NCI-H1092 (cell line): ENCODE results near the gene TGM2.

Experiments
- DNase-seq: peaks from one replicate; lab custom pipeline; 2025; lab: John Stamatoyannopoulos, UW

The TGM2 gene

DNA sequence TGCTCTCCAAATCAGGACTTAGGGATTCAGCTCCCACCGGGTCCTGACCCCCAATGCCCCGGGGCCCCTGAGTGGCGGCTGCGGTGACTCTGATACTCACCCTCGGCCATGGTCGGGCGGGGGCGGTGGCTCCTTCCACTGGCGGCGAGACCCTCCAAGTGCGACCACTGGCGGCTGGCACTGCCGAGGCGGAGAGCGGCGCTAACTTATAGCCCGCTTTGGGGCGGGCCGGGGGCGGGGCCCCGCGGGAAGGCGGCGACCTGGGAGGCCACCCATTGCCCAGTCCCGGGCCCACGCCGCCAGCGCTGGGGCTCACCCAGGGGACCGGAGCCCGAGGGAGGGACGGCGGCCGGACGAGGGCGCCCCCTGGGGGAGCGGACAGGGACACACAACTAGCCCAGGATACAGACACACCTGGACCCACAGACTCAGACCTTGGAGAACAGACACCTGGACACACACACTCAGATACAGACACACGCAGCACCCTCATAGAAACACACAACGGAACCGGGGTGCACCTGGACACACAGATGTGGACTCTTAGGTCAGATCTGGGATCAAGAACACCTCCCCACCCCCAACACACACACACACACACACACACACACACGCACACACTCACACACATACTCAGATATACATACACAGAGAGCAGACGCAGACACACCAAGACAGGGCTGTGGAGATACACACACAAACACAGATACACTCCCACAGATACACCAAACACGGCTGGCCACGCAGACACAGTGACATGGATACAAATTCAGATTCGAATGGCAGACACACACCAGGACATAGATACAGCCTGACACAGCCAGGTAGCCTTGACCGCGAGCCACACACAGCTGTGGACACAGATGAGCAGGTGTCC lies at the start of gene TGM2:
TSS of gene TGM2 (minus strand) at position 182 of the 877 bp plus-strand sequence. CDS start at position 110, 72 bp downstream.
- peak; percentile 12 for DNase-seq

- no peak for DNase-seq
These were observed 49.5 kb upstream of the TGM2 start for GRCh38 chr20:38214256-38215193.

GRCh38 chr20:38213607-38213940 lies 48.5 kb upstream of the TGM2 start:
- no peak for DNase-seq

- DNase-seq, result no peak
These were observed 47.9 kb upstream of the TGM2 start for GRCh38 chr20:38212806-38213606.

- no peak for DNase-seq
These were observed 46.4 kb upstream of the TGM2 start for GRCh38 chr20:38211200-38212097.

DNA sequence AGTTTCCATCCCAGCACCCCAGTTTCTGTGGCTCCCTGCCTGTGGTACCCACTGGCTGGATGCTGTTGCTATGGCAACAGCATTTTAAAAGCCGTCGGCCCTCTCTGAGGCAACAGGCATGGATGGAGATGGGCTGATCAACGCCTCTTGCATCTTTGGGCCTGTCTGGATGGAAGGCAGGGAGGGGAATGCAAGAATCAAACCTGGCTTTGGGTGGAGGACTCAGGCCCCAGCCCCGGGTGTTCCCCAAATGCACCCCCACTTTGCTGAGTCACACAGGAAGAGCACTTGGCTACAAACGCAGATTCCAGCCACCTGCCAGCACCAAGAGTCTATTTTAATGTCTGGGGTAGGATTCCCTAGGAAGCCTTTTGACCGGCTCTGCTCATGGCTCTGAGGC lies 45.7 kb upstream of the TGM2 start:
- DNase-seq, result no peak

DNA sequence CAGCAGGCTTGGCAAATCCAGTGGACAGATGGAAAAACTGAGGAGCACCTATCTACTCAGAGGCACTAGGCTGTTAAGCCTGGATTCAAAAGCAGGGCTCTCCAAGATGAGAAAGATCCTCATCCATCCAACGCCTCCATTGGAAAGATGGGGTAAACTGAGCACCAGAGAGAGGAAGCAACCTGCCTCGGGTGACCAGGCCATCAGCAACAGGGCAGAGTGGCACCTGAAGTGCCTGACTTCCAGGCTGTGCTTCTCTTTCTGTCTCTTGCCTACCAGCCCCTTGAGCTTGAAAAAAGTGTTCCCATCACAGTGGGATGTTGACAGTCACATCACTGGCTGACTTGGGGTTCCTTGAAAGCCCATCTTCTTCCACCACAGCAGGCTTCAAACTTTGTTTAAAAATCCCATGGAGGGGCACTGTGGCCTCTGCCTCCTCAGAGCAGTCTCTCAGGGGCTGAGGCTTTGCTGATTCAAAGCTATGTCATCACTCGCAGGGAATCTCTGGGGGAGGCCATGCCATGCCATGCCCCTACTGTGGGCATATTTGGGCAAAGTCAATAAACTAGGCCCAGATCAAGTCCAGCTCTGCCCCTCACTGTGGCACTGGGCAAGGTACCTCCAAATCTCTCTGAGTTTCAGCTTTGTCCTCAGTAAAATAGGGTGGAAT lies 44.8 kb upstream of the TGM2 start:
- DNase-seq, result no peak

GRCh38 chr20:38209054-38209675 lies 44.1 kb upstream of the TGM2 start:
- no peak for DNase-seq

DNA sequence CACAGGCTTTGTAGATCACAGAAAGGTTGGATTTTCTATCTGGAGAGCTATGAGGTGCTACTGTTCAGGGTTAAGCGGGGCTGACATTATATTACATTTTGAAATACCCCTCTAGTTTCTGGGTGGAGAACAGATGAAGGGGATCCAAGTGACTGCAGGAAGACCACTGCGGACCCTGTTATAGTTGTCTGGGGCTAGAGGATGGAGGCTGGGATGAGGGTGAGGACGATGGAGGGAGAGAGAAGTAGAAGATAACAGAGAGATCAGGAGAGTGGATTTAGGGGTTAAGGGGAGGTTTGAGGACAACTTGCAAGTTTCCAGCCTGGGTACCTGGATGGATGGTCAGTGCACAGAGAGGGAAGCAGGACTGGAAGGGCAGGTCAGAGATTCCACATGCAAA lies 43.5 kb upstream of the TGM2 start:
- DNase-seq, result no peak

DNA sequence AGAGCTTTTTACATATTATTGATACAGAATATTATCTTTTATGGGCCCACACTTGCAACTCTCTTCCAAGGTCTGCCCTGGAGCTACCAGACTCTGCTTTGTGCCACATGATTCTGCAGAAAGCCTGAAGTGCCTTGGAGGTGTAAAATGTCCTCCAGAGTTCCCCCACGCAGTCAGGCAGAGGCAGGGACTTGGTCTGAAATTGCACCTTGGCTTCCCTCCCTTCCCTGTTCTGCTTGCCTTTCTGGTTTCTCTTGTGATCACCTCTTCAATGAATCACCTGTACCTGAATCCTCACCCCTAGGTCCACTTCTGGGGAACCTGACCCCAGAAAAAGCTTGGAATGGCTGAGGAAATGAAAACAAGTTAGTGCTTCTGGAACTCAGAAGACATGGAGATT lies 43.0 kb upstream of the TGM2 start:
- DNase-seq, result no peak

DNA sequence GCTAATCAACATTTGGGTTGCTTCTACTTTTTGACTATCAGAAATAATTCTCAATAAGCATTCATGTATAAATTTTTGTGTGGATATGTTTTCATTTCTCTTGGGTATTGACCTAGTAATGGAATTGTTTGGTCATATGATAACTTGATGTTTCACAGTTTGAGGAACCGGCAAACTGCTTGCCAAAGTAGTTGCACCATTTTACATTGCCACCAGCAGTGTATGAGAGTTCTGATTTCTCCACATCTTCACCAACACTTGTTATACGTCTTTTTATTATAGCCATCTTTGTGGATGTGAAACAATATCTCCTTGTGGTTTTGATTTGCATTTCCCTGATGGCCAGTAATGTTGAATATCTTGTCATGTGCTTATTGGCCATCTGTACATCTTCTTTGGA lies 42.6 kb upstream of the TGM2 start:
- no peak for DNase-seq

DNA sequence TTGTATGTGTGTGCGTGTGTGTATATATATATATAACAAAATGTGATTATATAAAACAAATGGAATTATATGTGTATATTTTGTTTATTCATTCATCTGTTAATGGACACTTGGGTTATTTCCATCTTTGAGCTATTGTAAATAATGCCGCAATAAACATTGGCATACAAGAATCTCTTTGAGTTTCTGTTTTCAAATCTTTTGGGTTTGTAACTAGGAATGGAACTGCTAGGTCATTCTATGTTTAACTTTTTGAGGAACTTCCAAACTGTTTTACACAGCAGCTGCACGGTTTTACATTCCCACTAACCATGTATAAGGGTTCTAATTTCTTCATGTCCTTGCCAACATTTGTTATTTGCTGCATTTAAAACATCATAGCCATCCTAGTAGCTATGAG lies 39.9 kb upstream of the TGM2 start:
- DNase-seq, result no peak

DNA sequence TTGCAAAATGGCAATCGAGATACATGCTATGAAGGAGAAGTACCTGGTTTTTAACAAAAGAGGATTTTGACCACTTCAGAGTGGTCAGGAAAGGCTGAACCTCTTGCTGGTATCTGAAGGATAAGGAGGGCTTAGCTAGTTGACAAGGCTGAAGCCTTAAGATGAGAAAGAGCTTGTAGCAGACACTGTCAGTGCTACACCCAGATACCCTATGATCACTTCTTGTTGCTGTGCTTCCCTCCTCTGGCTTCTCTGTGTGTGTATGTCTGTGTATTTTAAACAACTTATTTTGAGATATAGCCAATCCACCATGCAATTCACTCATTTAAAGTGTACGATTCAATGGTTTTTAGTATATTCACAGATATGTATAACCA lies 38.9 kb upstream of the TGM2 start:
- no peak for DNase-seq

- DNase-seq, result no peak
These were observed 38.4 kb upstream of the TGM2 start for GRCh38 chr20:38203337-38203980.

DNA sequence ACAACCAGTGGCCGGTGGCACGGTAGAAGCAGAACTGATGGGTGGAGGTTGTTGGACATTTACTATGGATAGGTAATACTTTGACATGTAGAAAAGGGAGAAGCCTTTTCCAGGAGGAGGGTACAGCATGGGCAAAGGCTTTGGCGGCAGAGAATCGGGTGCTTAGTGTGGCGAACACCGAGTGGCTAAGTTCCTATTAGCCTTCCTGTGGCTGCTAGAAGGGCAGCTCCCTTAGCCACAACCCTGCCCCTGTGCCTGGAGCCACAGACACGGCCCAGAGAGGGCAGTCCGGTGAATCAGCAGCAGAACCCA lies 37.9 kb upstream of the TGM2 start:
- no peak for DNase-seq

GRCh38 chr20:38202153-38202981 lies 37.3 kb upstream of the TGM2 start:
- no peak for DNase-seq

DNA sequence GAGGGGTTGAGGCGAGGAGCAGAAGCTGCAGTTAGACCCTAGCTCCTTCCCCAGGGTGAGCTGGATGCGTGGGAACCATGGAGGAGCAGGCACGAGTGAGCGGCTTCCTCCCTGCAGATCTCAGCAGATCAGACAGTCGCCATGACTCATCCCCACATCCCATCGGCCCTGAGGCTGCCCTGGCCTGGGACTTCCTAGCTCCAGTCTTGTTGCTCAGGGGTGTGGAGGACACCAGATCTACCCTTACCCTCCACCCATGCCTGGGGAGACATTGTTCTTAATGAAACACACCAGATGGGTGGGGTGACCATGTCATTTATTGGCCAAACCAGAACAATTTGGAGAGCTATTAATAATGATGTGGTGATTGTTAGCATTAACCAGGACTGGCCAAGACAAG lies 36.3 kb upstream of the TGM2 start:
- DNase-seq, result no peak

GRCh38 chr20:38200646-38201045 lies 35.6 kb upstream of the TGM2 start:
- DNase-seq, result no peak
